DND-41 (cell line): ENCODE results near the gene PRKCE.

Experiments used
- ATAC-seq: fragments of 200-7000 bp; cut with Tn5 transposase; 3 replicates; pipeline ENCODE4 v1.9.1; 2021; ENCODE audit warnings: low read depth; ENCODE audit not compliant: insufficient read depth
- DNase-seq: peaks from one replicate; pipeline ENCODE4 v3.0.0-alpha.2; 2020
- H2AFZ ChIP-seq: 2 replicates; pipeline ENCODE4 v1.6.0; 2012; ENCODE audit warnings: low read depth, low read length
- H3K27ac ChIP-seq: 2 replicates; pipeline ENCODE4 v1.5.1; 2012; ENCODE audit warnings: low read length, inconsistent platforms
- H3K27me3 ChIP-seq: fragments of 200-600 bp; sonication (generic); 2 replicates; pipeline ENCODE4 v1.6.0; 2012; ENCODE audit warnings: low read length, mild to moderate bottlenecking, inconsistent platforms; ENCODE audit not compliant: insufficient read depth, poor library complexity
- H3K36me3 ChIP-seq: 2 replicates; pipeline ENCODE4 v1.5.1; 2012; ENCODE audit warnings: low read length, inconsistent platforms; ENCODE audit not compliant: insufficient read depth
- H3K4me1 ChIP-seq: 2 replicates; pipeline ENCODE4 v1.5.1; 2012; ENCODE audit warnings: mild to moderate bottlenecking, low read length; ENCODE audit not compliant: insufficient read depth
- H3K4me2 ChIP-seq: 2 replicates; pipeline ENCODE4 v1.6.0; 2012; ENCODE audit warnings: mild to moderate bottlenecking, moderate library complexity, low read length, inconsistent platforms; ENCODE audit not compliant: insufficient read depth
- H3K4me3 ChIP-seq, 2 experiments: fragments of 200-600 bp in 1 of 2; shearing (Covaris generic) in 1 of 2; 2 replicates each; pipeline ENCODE4 v1.5.1; 2012 to 2016; ENCODE audit warnings: inconsistent platforms in 2 of 2, low read length in 2 of 2, mild to moderate bottlenecking in 2 of 2, low read depth in 1 of 2, moderate library complexity in 1 of 2
- H3K79me2 ChIP-seq: 2 replicates; pipeline ENCODE4 v1.6.0; 2012; ENCODE audit warnings: low read length, inconsistent platforms; ENCODE audit not compliant: insufficient read depth
- H3K9ac ChIP-seq: 2 replicates; pipeline ENCODE4 v1.6.0; 2012; ENCODE audit warnings: low read depth, mild to moderate bottlenecking, inconsistent platforms, low read length, moderate library complexity
- H3K9me3 ChIP-seq: 2 replicates; pipeline ENCODE4 v1.5.1; 2012; ENCODE audit warnings: low read length, moderate library complexity, mild to moderate bottlenecking, inconsistent platforms; ENCODE audit not compliant: insufficient read depth, severe bottlenecking
- H4K20me1 ChIP-seq: 2 replicates; pipeline ENCODE4 v1.6.0; 2012; ENCODE audit warnings: low read length; ENCODE audit not compliant: insufficient read depth
- EZH2 ChIP-seq: IDR thresholded peaks from 3 replicates; pipeline ENCODE4 v1.6.1; 2012; ENCODE audit warnings: borderline replicate concordance, low read depth, mild to moderate bottlenecking, moderate library complexity, low read length, inconsistent platforms; ENCODE audit not compliant: severe bottlenecking
- TF ChIP-seq, protein P1 (sequence below): IDR thresholded peaks from 2 replicates; pipeline ENCODE4 v1.5.1; 2012; ENCODE audit warnings: borderline replicate concordance, low read length, moderate library complexity, mild to moderate bottlenecking; ENCODE audit not compliant: poor library complexity, severe bottlenecking; ENCODE audit errors: extremely low read depth

The PRKCE gene

DNA sequence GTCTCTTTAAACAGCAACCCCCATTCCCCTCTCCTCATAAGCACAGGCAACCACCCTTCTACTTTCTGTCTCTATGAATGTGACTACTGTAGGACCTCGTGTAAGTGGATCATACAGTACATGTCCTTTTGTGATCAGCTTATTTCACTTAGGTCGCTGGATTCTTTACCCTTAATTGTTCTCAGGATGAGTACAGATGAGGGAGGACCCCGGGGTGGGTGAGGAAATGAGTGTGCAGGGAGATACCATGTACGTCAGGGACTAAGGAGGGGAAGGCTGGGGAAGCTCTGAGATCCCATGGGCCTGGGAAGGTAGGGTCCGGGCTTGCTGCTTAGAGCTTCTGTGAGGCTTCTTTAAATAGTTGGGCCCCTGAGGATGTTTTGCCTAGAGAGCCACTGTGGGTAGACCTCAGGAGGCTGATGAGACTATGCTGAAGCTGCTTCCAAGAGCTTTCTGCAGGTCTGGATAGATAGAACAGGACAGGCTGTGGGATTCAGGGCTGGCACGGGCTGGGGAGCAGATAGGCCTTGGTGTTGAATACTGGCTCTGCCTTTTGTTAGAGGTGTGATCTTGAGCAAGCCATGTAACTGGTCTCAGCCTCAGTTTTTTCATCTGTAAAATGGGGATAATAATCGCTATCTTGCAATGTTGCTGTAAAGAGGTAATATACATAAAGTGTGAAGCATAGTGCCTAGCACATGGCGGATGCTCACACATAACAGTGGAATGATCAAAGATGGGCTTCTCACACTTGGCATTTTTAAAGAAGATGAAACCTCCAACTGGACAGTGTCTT is 155.3 kb downstream of the PRKCE start:
- Histone ChIP-seq H3K9ac (no peak overlapping the region), H3K4me1 (no peaks in the 10 kb centered on the region), H3K36me3 (no peaks in the 10 kb centered on the region), H3K79me2 (no peaks in the 10 kb centered on the region), H2AFZ (no peak overlapping the region), H3K27me3 (no peaks in the 10 kb centered on the region), H4K20me1 (peaks cover 3% of the 10 kb centered on the region; the same call in 1 of the 2 replicates), H3K4me3 (no peak overlapping the region), H3K9me3 (no peaks in the 10 kb centered on the region), H3K4me2 (no peak overlapping the region), H3K27ac (no peak overlapping the region)
- no peak for TF ChIP-seq EZH2
- TF ChIP-seq, protein P1, sequence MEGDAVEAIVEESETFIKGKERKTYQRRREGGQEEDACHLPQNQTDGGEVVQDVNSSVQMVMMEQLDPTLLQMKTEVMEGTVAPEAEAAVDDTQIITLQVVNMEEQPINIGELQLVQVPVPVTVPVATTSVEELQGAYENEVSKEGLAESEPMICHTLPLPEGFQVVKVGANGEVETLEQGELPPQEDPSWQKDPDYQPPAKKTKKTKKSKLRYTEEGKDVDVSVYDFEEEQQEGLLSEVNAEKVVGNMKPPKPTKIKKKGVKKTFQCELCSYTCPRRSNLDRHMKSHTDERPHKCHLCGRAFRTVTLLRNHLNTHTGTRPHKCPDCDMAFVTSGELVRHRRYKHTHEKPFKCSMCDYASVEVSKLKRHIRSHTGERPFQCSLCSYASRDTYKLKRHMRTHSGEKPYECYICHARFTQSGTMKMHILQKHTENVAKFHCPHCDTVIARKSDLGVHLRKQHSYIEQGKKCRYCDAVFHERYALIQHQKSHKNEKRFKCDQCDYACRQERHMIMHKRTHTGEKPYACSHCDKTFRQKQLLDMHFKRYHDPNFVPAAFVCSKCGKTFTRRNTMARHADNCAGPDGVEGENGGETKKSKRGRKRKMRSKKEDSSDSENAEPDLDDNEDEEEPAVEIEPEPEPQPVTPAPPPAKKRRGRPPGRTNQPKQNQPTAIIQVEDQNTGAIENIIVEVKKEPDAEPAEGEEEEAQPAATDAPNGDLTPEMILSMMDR: no peak
- DNase-seq (no peak), ATAC-seq (no peak)

DNA sequence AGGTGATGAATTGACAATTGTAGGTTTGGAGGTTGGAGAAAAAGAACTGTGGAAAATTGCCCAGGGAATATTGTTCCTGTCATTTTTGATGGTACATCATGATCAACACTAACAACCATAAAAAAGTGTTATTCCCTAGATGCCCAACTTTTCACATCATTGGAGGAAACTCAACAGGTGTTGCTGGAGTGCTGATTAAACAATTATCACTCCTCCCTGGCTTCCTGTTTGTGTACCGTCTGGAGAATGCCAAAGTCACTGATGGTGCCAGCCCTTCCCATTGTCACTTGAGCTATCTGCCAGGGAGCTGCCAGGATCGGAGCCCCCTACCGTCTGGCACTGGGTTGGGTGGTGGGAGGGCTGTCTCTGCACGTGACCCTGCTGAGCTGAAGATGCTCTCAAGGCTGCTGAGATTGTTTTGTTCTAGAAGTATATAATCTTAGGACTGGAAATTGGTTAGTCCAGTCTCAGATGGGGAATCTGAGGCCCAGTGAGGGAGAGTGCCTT is 156.9 kb downstream of the PRKCE start:
- H3K4me1 ChIP-seq: no peaks in the 10 kb centered on the region
- no peak overlapping the region for H3K4me2 ChIP-seq
- no peak overlapping the region for H3K4me3 ChIP-seq
- H2AFZ ChIP-seq: no peak overlapping the region
- TF ChIP-seq, protein P1: no peak
- TF ChIP-seq EZH2: no peak
- no peaks in the 10 kb centered on the region for H3K27me3 ChIP-seq
- DNase-seq (no peak), ATAC-seq (no peak)
- H4K20me1 ChIP-seq: peaks cover 3% of the 10 kb centered on the region; the same call in 1 of the 2 replicates
- no peaks in the 10 kb centered on the region for H3K36me3 ChIP-seq
- H3K79me2 ChIP-seq: no peaks in the 10 kb centered on the region
- H3K9me3 ChIP-seq: no peaks in the 10 kb centered on the region
- H3K9ac ChIP-seq: no peak overlapping the region
- H3K27ac ChIP-seq: no peak overlapping the region

DNA sequence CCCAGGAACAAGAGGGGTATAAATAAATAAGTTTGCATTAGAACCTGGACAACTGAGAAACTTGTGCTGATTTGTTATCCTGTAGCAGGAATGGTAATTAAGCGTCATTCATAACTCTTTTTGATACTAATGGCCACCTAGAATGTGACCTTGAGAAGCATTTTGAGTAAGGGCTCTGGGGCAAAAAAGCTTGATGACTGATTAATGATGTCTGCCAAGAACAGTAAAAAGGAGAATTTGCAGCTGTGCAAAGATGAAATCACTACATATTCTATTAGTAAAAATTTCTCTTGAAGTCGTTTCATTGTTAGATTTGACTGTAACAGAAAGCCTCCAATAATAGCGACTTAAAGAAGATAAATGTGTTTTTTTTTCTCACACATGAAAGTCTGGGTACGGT is 157.7 kb downstream of the PRKCE start:
- Histone ChIP-seq H3K4me1 (no peaks in the 10 kb centered on the region), H3K9ac (no peak overlapping the region), H2AFZ (no peak overlapping the region), H3K27me3 (no peaks in the 10 kb centered on the region), H4K20me1 (peaks cover 3% of the 10 kb centered on the region; the same call in 1 of the 2 replicates), H3K36me3 (no peaks in the 10 kb centered on the region), H3K9me3 (no peaks in the 10 kb centered on the region), H3K4me3 (no peak overlapping the region), H3K79me2 (no peaks in the 10 kb centered on the region), H3K4me2 (no peak overlapping the region), H3K27ac (no peak overlapping the region)
- no peak for ATAC-seq
- TF ChIP-seq, protein P1: no peak
- TF ChIP-seq EZH2: no peak
- DNase-seq: no peak
